HepG2 (cell line): ENCODE data around the gene THADA. TPM values are rescaled to one million over a fixed set of nuclear protein-coding genes. Genes with fewer than 3 reads are reported as not detected.
A peak's percentile ranks its signal among the peaks of the same experiment; 100 is the strongest.

Experiments
- FOXM1 ChIP-seq: sonication (generic); formaldehyde crosslinking; IDR thresholded peaks from 2 replicates; pipeline ENCODE4 v1.5.0; 2020; ENCODE audit warnings: missing genetic modification reagents
- ISL2 ChIP-seq: sonication (generic); formaldehyde crosslinking; IDR thresholded peaks from 2 replicates; pipeline ENCODE4 v1.5.0; 2020; ENCODE audit warnings: missing genetic modification reagents
- MBD4 ChIP-seq: IDR thresholded peaks from 2 replicates; pipeline ENCODE4 v1.6.1; 2012; ENCODE audit warnings: low read length, inconsistent platforms, borderline replicate concordance
- PAX8 ChIP-seq: sonication (generic); formaldehyde crosslinking; IDR thresholded peaks from 2 replicates; pipeline ENCODE4 v1.8.0; 2022; ENCODE audit warnings: mild to moderate bottlenecking, missing genetic modification reagents, borderline replicate concordance
- RBM22 ChIP-seq: fragments of 200-400 bp; formaldehyde crosslinking; optimal IDR thresholded peaks from 2 replicates; pipeline ENCODE3; 2017; ENCODE audit warnings: mild to moderate bottlenecking, low read length, moderate library complexity
- SMYD3 ChIP-seq: sonication (generic); formaldehyde crosslinking; IDR thresholded peaks from 2 replicates; pipeline ENCODE4 v1.8.1; 2023; ENCODE audit warnings: mild to moderate bottlenecking, missing genetic modification reagents
- ZNF501 ChIP-seq: sonication (generic); formaldehyde crosslinking; IDR thresholded peaks from 2 replicates; pipeline ENCODE4 v1.5.1; 2020; ENCODE audit warnings: mild to moderate bottlenecking, moderate library complexity, missing genetic modification reagents
- ZNF614 ChIP-seq: IDR thresholded peaks from 2 replicates; pipeline ENCODE4 v1.6.1; 2018; ENCODE audit warnings: missing biosample characterization, missing genetic modification reagents, inconsistent platforms, borderline replicate concordance
- ZNF749 ChIP-seq: sonication (generic); formaldehyde crosslinking; IDR thresholded peaks from 2 replicates; pipeline ENCODE4 v1.8.0; 2022; ENCODE audit warnings: mild to moderate bottlenecking, missing genetic modification reagents, moderate library complexity, borderline replicate concordance
- ZNF83 ChIP-seq: sonication (generic); formaldehyde crosslinking; IDR thresholded peaks from 2 replicates; pipeline ENCODE4 v1.4.0; 2020; ENCODE audit warnings: missing genetic modification reagents, mild to moderate bottlenecking, borderline replicate concordance
- polyA plus RNA-seq, 8 experiments: library from polyadenylated mRNA; depleted of rRNA in 3 of 8; stranded (reverse) in 7 of 8; unstranded in 1 of 8; fragments of >200 nt; fragmentation: Illumina TruSeq in 4 of 8; extraction: Trizol in 4 of 8; gene quantifications; 2 replicates each; pipeline versions ENCODE4 v1.2.1 to v1.2.3, GENCODE V29; 2011 to 2016; ENCODE audit warnings: low read depth in 4 of 8, missing spikeins in 1 of 8, mixed read lengths in 1 of 8; ENCODE audit not compliant: insufficient read depth in 1 of 8
- total RNA-seq, 5 experiments: library from RNA; depleted of rRNA; stranded (reverse); fragments of >200 nt; fragmentation: Illumina TruSeq; extraction: Trizol; gene quantifications; 2 replicates each; pipeline ENCODE4 v1.2.3, GENCODE V29; 2016; ENCODE audit warnings: low read depth in 1 of 5
- TF ChIP-seq, protein P1 (sequence below): sonication (generic); formaldehyde crosslinking; IDR thresholded peaks from 2 replicates; pipeline ENCODE4 v1.5.0; 2020; ENCODE audit warnings: missing genetic modification reagents
- TF ChIP-seq, protein P2 (sequence below): sonication (generic); formaldehyde crosslinking; IDR thresholded peaks from 2 replicates; pipeline ENCODE4 v1.9.0; 2022; ENCODE audit warnings: missing genetic modification reagents, mild to moderate bottlenecking, borderline replicate concordance
- TF ChIP-seq, protein P3 (sequence below): sonication (generic); formaldehyde crosslinking; IDR thresholded peaks from one replicate; pipeline ENCODE4 v1.5.1; 2020; ENCODE audit warnings: mild to moderate bottlenecking, missing genetic modification reagents; ENCODE audit errors: not compliant biosample characterization

Gene THADA
- total and polyA plus RNA-seq, 2 of the 13 experiments (the other 11 are each of a cell fraction or from before 2014, with no cell fraction given) = 12.7 to 21.7 TPM

DNA sequence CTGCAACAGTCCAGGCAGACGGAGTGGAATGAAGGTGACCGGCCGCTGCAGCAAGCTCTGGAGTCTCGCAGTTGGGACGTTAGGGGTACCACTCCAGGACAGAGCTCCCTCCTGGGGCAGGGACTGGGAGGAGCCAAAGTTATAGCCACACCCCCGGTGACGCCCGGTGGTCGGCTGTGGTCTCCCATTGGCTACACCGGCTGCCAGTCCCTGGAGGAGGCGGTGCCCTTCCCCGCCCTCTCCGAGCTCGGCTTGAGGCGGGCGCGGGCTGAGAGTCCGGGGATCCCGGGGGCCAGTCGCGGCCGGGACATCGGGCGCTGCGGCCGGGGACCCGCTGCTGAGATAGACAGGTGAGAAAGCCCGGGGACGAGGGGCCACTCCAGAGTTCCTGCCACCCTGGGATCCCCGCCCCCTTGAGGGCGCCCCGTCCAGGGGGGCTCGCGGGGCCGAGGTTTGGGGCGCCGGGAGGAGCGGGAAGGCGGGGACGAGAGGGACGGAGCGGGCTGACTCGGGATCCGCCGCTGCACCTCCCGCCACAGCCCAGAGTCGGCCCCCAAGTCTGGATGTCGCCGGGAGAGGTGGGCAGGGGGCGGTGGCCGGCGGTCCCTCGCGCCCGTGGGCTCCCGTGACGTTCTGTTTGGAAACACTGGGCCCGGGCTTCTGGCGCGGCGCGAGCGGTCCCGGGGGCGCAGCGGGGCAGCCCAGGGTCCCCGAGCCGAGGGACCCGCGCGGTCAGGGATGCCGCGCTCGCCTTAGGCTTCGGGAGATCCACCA lies 41.4 kb upstream of the THADA start, which contains the start of gene PLEKHH2 (continued):
- TF ChIP-seq, protein P1, sequence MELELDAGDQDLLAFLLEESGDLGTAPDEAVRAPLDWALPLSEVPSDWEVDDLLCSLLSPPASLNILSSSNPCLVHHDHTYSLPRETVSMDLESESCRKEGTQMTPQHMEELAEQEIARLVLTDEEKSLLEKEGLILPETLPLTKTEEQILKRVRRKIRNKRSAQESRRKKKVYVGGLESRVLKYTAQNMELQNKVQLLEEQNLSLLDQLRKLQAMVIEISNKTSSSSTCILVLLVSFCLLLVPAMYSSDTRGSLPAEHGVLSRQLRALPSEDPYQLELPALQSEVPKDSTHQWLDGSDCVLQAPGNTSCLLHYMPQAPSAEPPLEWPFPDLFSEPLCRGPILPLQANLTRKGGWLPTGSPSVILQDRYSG (CRISPR knock-in tag) = no peak
- TF ChIP-seq SMYD3 (no peak), ZNF614 (peak; percentile 44; the same call in 1 of the 2 replicates), ISL2 (CRISPR knock-in tag) (peak; percentile 62), ZNF749 (CRISPR knock-in tag) (no peak), PAX8 (CRISPR knock-in tag) (0 out of 2 replicates have a peak, but pooled peaks have one; percentile 20), MBD4 (no peak), ZNF83 (CRISPR knock-in tag) (no peak), RBM22 (no peak), ZNF501 (CRISPR knock-in tag) (peak; percentile 89), FOXM1 (no peak)
- TF ChIP-seq, protein P2, sequence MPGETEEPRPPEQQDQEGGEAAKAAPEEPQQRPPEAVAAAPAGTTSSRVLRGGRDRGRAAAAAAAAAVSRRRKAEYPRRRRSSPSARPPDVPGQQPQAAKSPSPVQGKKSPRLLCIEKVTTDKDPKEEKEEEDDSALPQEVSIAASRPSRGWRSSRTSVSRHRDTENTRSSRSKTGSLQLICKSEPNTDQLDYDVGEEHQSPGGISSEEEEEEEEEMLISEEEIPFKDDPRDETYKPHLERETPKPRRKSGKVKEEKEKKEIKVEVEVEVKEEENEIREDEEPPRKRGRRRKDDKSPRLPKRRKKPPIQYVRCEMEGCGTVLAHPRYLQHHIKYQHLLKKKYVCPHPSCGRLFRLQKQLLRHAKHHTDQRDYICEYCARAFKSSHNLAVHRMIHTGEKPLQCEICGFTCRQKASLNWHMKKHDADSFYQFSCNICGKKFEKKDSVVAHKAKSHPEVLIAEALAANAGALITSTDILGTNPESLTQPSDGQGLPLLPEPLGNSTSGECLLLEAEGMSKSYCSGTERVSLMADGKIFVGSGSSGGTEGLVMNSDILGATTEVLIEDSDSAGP (CRISPR knock-in tag) = peak; percentile 64; the same call in 1 of the 2 replicates
- TF ChIP-seq, protein P3, sequence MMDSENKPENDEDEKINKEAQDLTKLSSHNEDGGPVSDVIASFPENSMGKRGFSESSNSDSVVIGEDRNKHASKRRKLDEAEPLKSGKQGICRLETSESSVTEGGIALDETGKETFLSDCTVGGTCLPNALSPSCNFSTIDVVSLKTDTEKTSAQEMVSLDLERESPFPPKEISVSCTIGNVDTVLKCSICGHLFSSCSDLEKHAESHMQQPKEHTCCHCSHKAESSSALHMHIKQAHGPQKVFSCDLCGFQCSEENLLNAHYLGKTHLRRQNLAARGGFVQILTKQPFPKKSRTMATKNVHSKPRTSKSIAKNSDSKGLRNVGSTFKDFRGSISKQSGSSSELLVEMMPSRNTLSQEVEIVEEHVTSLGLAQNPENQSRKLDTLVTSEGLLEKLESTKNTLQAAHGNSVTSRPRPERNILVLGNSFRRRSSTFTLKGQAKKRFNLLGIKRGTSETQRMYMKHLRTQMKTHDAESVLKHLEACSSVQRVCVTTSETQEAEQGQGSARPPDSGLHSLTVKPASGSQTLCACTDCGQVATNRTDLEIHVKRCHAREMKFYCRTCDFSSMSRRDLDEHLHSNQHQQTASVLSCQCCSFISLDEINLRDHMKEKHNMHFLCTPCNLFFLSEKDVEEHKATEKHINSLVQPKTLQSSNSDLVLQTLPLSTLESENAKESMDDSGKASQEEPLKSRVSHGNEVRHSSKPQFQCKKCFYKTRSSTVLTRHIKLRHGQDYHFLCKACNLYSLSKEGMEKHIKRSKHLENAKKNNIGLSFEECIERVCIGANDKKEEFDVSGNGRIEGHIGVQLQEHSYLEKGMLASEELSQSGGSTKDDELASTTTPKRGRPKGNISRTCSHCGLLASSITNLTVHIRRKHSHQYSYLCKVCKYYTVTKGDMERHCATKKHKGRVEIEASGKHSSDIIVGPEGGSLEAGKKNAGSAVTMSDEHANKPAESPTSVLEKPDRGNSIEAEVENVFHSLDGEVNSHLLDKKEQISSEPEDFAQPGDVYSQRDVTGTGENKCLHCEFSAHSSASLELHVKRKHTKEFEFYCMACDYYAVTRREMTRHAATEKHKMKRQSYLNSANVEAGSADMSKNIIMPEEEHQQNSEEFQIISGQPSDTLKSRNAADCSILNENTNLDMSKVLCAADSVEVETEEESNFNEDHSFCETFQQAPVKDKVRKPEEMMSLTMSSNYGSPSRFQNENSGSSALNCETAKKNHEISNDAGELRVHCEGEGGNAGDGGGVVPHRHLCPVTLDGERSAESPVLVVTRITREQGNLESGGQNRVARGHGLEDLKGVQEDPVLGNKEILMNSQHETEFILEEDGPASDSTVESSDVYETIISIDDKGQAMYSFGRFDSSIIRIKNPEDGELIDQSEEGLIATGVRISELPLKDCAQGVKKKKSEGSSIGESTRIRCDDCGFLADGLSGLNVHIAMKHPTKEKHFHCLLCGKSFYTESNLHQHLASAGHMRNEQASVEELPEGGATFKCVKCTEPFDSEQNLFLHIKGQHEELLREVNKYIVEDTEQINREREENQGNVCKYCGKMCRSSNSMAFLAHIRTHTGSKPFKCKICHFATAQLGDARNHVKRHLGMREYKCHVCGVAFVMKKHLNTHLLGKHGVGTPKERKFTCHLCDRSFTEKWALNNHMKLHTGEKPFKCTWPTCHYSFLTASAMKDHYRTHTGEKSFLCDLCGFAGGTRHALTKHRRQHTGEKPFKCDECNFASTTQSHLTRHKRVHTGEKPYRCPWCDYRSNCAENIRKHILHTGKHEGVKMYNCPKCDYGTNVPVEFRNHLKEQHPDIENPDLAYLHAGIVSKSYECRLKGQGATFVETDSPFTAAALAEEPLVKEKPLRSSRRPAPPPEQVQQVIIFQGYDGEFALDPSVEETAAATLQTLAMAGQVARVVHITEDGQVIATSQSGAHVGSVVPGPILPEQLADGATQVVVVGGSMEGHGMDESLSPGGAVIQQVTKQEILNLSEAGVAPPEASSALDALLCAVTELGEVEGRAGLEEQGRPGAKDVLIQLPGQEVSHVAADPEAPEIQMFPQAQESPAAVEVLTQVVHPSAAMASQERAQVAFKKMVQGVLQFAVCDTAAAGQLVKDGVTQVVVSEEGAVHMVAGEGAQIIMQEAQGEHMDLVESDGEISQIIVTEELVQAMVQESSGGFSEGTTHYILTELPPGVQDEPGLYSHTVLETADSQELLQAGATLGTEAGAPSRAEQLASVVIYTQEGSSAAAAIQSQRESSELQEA (CRISPR knock-in tag) = peak; percentile 49
